OCI-LY3 (cell line): ENCODE results near the gene PARD3.

Experiments
- CTCF ChIP-seq: fragments of 200-600, 300-600 bp; sonication (generic); IDR thresholded peaks from 2 replicates; pipeline ENCODE4 v1.5.1; 2014; ENCODE audit warnings: antibody characterized with exemption, low read length, low read depth
- EZH2phosphoT487 ChIP-seq: fragments of 200-600 bp; shearing (Covaris generic); IDR thresholded peaks from 2 replicates; pipeline ENCODE4 v1.6.1; 2018; ENCODE audit warnings: antibody characterized with exemption, mixed run types, low read depth

DNA sequence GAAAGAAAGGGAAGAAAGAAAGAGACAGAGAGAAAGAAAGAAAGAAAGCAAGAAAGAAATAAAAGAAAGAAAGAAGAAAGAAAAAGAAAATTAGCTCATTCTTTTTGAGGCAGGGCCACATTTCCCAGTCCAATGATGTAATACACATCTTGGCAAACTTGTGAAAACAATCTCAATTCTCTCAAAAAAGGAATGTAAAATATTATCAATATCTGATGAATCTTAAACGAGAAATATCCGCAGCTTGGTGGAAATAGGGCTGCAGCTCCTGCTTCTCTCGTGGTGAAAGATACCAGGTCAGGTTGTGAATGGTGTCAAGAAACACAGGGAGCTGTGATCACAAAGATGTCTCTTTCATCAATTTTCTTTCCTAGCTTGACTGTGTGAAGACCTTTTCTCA lies 741.0 kb downstream of the PARD3 start:
- no peak for TF ChIP-seq CTCF
- TF ChIP-seq EZH2phosphoT487: no peak
